Mucosa of gallbladder (tissue), 1 donor: Measurements from ENCODE around the gene STIM1. TPM values are rescaled to one million over a fixed set of nuclear protein-coding genes. Genes with fewer than 3 reads are reported as not detected.
"Not testable (repeated sequence)": the region's sequence is repeated elsewhere in the genome, so short reads cannot be mapped to it uniquely, and the experiment has no call there.

ENCODE experiments used
- DNase-seq: peaks from one replicate; pipeline ENCODE4 v3.0.0-alpha.2; 2020; ENCODE audit warnings: low spot score
- total RNA-seq: library from RNA; stranded (reverse); gene quantifications from one replicate; pipeline ENCODE4 v1.2.1, GENCODE V29; 2021
- donor health status: DM: no; HTN: no; CAD: no.

The STIM1 gene
- total RNA-seq, 1 donor from 2014 or later, result 123 TPM

DNA sequence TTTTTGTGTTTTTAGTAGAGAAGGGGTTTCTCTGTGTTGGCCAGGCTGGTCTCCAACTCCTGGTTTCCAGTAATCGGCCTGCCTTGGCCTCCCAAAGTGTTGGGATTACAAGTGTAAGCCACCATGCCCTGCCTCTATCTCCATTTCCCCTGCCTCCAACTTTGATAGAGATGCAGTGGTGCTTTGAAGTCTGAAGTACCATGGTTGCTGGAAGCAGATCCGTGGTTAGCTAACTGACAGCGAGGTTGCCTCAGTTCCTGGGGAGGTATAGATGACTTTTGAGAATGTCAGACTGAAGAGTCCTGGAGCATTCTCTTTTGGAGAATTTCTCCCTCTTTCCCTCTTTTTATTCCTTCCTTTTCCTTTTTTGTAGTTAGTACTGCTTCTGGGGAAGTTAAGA is 127.6 kb downstream of the STIM1 start:
- no peak for DNase-seq

DNA sequence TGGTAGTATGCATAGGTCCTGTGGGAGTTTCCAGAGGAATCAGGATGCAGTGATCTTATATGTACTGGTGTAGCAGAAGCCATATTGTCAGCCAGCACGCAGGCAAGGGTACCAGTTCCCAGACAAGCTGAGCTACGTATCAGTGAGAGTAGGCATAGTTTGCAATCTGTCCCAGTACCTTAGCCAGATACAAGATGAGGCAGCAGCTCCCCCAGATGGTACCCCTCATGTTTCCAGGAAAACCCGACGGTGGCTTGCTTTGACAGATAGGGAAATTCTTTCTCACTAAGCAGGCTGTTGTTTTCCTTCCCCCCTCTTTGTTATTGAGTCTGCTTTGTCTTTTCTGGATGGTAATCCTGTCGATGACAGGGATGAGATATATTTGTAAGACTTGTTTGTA is 129.4 kb downstream of the STIM1 start:
- DNase-seq, result no peak

- no peak for DNase-seq
Measured at GRCh38 chr11:3985631-3986030, 130.2 kb downstream of the STIM1 start.

DNA sequence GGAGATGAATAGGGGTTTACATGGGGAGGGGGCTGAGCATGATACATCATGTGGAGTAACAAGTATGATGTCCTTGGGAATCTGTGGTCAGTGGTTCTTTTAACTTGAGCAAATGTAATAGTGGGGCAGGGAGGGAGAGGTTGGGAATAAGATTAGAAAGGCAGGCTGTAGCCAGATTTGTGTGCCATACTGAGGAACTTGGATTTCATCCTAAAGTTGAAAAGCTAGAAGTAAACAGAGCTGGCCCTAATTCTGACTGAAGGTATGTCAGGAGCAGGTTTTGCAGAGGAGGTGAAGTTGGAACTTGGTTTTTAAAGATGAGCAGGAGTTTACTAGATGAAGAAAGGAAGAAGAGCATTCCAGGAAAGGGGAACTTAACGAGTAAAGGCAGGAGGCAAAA is 130.8 kb downstream of the STIM1 start:
- DNase-seq, result no peak

DNA sequence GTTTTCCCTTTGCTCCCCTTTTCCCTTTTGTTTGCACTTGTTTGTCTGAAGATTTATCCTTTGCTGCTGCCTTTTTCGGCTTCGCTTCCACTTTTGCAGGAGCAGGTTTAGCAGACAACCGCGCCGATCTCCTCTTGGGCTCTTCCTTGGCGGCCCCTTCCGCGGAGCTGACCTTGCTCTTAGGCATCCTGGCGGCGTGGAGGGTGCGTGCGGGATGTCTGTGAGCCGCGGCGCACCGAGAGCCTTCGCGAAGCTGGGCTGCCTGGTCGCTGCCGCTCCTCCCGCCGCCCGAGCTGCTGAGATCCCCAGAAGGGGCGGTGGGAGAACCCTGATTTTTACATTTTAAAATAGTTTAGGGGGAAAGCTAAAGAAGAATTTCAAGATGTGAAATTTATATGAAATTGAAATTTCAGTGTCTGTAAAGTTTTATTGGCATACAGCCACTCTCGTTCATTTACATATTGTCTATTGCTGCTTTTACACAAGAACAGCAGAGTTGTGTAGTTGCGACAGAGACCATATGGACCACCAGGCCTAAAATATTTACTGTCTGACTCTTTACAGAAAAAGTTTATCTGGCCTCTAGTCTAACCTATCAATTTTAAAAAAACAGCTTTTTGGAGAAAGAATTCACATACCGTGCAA is 133.9 kb downstream of the STIM1 start:
- DNase-seq, result no peak

GRCh38 chr11:3989921-3990290 is 134.4 kb downstream of the STIM1 start:
- no peak for DNase-seq

DNA sequence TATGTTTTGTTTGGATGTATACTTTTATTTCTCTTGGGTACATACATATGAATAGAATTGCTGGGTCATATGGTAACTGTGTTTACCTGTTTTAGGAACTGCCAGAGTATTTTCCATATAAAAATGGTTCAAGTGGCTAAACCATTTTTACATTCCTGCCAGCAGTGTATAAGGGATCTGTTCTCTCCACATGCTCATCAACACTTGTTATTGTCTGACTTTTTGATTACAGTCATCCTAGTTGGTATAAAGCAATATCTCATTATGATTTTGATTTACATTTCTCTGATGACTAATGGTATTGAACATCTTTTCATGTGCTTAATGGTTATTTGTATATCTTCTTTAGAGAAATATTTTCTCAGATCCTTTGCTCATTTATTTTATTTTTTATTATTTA is 134.9 kb downstream of the STIM1 start:
- no peak for DNase-seq

- no peak for DNase-seq
Measured at GRCh38 chr11:3992964-3993363, 137.5 kb downstream of the STIM1 start.

GRCh38 chr11:3994030-3994640 is 138.7 kb downstream of the STIM1 start:
- DNase-seq, result no peak

DNA sequence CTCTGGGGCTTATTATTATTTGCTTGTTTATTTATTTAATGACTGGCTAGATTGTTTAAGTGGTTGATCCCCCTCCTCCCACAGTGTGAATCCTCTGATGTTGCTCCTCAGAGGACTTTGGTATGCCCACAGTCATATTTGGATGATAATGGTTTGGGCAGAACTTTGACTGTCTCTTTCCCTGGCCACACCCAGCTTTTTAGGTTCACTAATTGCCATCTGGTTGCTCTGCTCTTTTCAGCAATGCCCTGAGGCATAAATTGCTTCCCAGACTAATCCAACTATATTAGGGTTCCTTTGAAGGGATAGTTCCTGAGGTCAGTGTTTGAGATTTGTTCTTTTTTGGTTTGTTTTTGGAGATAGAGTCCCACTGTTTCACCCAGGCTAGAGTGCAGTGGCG is 139.8 kb downstream of the STIM1 start:
- DNase-seq, result no peak

DNA sequence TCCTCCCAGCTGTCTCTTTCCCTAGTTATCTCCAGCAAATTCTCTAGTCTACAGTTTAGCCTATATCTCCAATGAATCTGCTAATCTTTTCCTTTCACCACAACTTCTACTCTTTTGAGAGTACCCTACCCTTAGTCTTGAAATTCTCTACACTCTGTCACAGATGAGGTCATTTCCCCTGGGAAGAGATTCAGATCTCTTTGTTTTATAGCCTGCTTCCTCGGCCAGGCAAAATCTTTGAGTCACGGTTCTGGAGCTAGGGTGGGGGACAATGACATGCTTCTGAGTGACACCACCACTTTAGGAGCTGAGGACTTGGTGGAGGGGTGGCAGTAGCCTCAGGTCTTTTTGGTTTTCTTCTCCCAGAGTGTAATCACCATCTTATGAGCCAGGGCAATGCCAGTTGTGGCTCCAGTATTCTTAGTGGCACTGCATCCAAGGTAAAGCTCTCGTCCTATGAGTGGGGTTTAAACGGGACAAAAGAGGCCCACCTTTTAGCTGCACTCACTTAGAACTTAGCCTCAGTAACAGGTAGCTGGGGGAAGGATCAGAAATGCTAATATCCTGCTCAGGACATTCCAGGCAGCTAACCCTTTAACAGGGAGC is 140.6 kb downstream of the STIM1 start:
- no peak for DNase-seq

GRCh38 chr11:3996651-3997050 is 141.2 kb downstream of the STIM1 start:
- DNase-seq, result no peak

GRCh38 chr11:4004753-4005152 is 149.3 kb downstream of the STIM1 start:
- not testable (repeated sequence) for DNase-seq

DNA sequence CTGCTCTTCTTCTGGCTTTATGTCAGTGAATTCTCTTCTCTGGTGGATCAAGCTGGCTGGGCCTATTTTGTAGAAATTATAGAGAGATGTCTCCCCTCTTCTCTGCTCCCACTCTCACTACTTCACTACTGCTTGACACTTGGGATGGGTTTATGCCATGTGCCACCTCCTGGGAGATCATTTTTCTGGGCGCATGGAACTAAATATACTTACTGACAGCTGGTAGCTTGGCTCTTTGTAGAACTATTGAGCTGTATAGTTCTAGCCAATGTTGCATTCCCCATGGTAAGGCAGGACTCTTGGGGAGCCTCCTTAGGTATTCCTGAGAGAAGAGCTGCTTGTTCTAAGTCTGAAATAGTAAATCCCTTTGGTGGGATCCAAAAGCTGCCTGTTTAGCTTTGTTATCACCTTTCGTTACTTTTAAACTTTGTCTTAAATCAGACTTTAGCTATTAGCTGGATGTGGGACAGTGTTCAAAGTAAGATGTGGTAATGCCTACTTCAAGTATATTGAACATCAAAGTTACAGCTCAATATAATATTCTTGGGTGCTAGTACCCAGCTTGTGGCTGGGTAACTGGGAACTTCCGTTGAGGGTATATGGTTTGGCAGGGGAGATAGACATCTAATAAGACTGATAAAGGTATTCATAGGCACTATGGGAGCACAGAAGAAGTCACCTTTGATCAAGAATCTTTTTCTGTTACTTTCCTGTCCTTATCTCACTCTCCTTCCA is 151.6 kb downstream of the STIM1 start:
- no peak for DNase-seq

DNA sequence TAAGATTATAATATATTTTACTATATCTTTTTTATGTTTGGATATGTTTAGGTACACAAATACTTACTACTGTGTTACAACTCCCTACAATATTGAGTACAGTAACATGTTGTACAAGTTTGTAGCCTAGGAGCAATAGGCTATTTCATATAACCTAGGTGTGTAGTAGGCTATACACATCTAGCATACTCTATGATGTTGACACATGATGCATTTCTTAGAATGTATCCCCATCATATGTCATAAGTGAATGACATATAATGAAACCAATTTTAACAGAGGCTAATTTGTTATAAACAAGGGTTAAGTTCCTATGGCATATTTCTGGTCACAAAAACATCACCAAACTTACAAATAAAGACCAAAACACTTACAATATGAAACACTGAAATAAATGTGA is 152.7 kb downstream of the STIM1 start:
- no peak for DNase-seq

- DNase-seq, result peak; percentile 75
Measured at GRCh38 chr11:4016602-4017001, 161.1 kb downstream of the STIM1 start.

DNA sequence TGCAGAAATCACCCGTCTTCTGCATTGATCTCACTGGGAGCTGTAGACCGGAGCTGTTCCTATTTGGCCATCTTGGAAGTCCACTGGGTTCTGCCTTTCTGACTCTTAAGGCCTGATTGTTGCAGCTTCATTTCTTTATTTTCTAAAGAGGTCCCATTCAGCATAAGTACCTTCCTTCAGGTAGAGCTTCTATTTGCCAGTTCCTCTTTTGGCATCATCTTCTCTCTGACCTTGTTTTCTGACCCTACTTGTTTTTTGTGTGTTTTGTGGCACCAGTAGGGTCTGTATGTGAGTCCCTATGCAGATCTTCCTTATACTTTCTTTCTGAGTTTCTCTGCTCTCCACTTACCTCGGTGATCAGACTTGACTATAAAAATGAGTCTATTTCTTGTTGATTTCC is 161.7 kb downstream of the STIM1 start:
- no peak for DNase-seq

DNA sequence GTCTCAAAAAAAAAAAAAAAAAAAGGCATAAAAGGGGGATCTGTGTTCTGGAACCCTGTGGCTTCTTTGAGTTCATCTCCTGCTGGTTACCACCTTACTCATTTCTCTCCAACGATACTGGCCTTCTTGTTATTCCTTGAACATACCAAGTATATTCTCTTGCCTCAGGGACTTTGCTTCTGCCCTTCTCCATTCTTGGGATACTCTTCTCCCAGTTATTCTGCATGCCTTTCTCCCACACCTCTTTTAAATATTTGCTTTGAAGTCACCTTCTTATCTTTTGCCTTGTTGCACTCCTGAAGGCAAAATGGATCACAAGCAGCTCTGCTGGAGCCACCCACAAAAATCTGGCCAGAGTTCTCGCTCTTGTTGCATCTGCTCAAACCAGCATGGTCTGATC is 163.2 kb downstream of the STIM1 start:
- no peak for DNase-seq

GRCh38 chr11:4019891-4020290 is 164.4 kb downstream of the STIM1 start:
- DNase-seq, result no peak

DNA sequence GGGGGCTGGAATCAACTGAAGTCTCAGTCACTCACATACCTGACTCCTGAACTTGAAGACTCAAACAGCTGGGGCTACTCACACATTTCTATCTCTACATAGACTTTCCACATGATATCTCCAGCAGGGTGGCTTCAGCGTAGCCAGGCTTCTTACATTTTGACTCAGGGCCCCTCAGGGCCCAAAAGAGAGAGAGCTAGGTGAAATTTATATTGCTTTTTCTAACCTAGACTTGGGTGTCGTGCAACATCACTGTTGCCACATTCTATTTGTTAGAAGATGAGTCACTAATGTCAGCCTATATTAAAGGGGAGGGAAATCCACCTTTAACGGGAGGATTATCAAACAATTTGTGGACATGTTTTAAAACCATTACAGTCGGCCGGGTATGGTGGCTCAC is 167.2 kb downstream of the STIM1 start:
- no peak for DNase-seq

- no peak for DNase-seq
Measured at GRCh38 chr11:4025248-4025966, 169.9 kb downstream of the STIM1 start.

DNA sequence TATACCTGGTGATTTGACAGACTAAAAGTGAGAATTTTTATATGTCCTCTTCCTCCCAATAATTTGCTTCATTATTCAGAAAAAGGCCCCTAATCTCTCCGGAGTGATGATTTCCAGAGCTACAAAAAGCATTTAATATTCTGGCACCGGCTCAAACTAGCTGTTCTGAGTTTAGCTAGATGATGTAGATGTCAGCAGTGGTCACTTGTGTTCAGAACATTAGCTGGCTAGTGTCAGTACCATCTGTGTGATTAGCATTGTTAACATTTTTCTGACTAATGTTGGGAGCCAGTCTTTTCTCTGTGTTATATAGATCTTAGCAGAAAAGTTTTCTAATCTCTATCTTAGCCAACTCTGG is 170.5 kb downstream of the STIM1 start:
- DNase-seq, result no peak
